A549 (cell line): ENCODE measurements around the gene ZEB1. TPM values are rescaled to one million over a fixed set of nuclear protein-coding genes. Genes with fewer than 3 reads are reported as not detected.

ENCODE experiments used
- polyA plus RNA-seq, 4 experiments: library from polyadenylated mRNA; depleted of rRNA in 3 of 4; stranded (reverse); fragments of >200 nt; fragmentation: RNase III in 1 of 4; extraction: RNeasy Plus Mini Kit Qiagen cat#74134 plus additional on column Dnase treatment in 1 of 4; gene quantifications; 2 replicates in 3 of 4; 3 replicates in 1 of 4; pipeline ENCODE4 v1.2.3, GENCODE V29; 2011 to 2017
- small RNA-seq, 6 experiments: library from RNA; depleted of rRNA; stranded (forward); fragments of <200 nt; gene quantifications; one replicate each; pipeline ENCODE3, GENCODE V24; 2012

Gene ZEB1
- polyA plus RNA-seq, 2 of the 4 experiments (the other 2 are of a cell fraction) = 8.1 to 23.8 TPM

Small RNAs within 50 kb of the gene (small RNA-seq; reads per million reads assigned to genes)
- gene SPTLC1P1 = 0 to 0.04 (median 0) reads per million in 6 experiments
